WTC11 (cell line): ENCODE measurements around the gene BFSP1.

Experiments
- SP1 ChIP-seq: sonication (generic); formaldehyde crosslinking; conservative IDR thresholded peaks from 2 replicates; pipeline ENCODE4 v1.8.1; 2022; ENCODE audit warnings: missing genetic modification reagents
- ZNF138 ChIP-seq: sonication (generic); formaldehyde crosslinking; conservative IDR thresholded peaks from 2 replicates; pipeline ENCODE4 v1.8.1; 2022; ENCODE audit warnings: mild to moderate bottlenecking, moderate library complexity, missing genetic modification reagents
- TF ChIP-seq, protein P1 (sequence below): sonication (generic); formaldehyde crosslinking; IDR thresholded peaks from 2 replicates; pipeline ENCODE4 v1.8.1; 2023; ENCODE audit warnings: mild to moderate bottlenecking, missing genetic modification reagents, moderate library complexity
- TF ChIP-seq, protein P2 (sequence below): sonication (generic); formaldehyde crosslinking; IDR thresholded peaks from 2 replicates; pipeline ENCODE4 v1.8.1; 2022; ENCODE audit warnings: mild to moderate bottlenecking, missing genetic modification reagents, moderate library complexity, borderline replicate concordance
- TF ChIP-seq, protein P3 (sequence below): fragments of 200-600 bp; IDR thresholded peaks from 2 replicates; pipeline ENCODE4 v1.8.0; 2022; ENCODE audit warnings: antibody characterized with exemption

- TF ChIP-seq, protein P1, sequence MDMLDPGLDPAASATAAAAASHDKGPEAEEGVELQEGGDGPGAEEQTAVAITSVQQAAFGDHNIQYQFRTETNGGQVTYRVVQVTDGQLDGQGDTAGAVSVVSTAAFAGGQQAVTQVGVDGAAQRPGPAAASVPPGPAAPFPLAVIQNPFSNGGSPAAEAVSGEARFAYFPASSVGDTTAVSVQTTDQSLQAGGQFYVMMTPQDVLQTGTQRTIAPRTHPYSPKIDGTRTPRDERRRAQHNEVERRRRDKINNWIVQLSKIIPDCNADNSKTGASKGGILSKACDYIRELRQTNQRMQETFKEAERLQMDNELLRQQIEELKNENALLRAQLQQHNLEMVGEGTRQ (CRISPR knock-in tag): no peak
- TF ChIP-seq SP1 (CRISPR knock-in tag) (no peak), ZNF138 (no peak)
- TF ChIP-seq, protein P2, sequence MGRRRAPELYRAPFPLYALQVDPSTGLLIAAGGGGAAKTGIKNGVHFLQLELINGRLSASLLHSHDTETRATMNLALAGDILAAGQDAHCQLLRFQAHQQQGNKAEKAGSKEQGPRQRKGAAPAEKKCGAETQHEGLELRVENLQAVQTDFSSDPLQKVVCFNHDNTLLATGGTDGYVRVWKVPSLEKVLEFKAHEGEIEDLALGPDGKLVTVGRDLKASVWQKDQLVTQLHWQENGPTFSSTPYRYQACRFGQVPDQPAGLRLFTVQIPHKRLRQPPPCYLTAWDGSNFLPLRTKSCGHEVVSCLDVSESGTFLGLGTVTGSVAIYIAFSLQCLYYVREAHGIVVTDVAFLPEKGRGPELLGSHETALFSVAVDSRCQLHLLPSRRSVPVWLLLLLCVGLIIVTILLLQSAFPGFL (CRISPR knock-in tag): no peak
- TF ChIP-seq, protein P3, sequence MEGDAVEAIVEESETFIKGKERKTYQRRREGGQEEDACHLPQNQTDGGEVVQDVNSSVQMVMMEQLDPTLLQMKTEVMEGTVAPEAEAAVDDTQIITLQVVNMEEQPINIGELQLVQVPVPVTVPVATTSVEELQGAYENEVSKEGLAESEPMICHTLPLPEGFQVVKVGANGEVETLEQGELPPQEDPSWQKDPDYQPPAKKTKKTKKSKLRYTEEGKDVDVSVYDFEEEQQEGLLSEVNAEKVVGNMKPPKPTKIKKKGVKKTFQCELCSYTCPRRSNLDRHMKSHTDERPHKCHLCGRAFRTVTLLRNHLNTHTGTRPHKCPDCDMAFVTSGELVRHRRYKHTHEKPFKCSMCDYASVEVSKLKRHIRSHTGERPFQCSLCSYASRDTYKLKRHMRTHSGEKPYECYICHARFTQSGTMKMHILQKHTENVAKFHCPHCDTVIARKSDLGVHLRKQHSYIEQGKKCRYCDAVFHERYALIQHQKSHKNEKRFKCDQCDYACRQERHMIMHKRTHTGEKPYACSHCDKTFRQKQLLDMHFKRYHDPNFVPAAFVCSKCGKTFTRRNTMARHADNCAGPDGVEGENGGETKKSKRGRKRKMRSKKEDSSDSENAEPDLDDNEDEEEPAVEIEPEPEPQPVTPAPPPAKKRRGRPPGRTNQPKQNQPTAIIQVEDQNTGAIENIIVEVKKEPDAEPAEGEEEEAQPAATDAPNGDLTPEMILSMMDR: no peak
Measured at GRCh38 chr20:17525132-17525531, 6.0 kb downstream of the BFSP1 start.
